Neural crest cell (in vitro differentiated cells): ENCODE data around the gene ELFN2. TPM values are rescaled to one million over a fixed set of nuclear protein-coding genes. Genes with fewer than 3 reads are reported as not detected.

ENCODE experiments used
- DNase-seq: peaks from one replicate; pipeline ENCODE4 v3.0.0; 2021; ENCODE audit warnings: low read depth, mixed read lengths, low spot score
- H3K27ac Mint-ChIP-seq: one replicate; pipeline ENCODE4 v1.8.0; 2021; ENCODE audit warnings: mild to moderate bottlenecking, mixed read lengths; ENCODE audit not compliant: unreplicated experiment
- H3K27me3 Mint-ChIP-seq: 2 replicates; pipeline ENCODE4 v1.8.0; 2021; ENCODE audit warnings: low read depth, mild to moderate bottlenecking, mixed read lengths
- H3K36me3 Mint-ChIP-seq: 2 replicates; pipeline ENCODE4 v1.8.0; 2021; ENCODE audit warnings: low read depth, mild to moderate bottlenecking, mixed read lengths
- H3K4me1 Mint-ChIP-seq: 2 replicates; pipeline ENCODE4 v1.8.0; 2021; ENCODE audit warnings: mixed read lengths
- H3K4me3 Mint-ChIP-seq: one replicate; pipeline ENCODE4 v1.8.0; 2021; ENCODE audit warnings: mild to moderate bottlenecking, mixed read lengths
- H3K9me3 Mint-ChIP-seq: 2 replicates; pipeline ENCODE4 v1.8.0; 2021; ENCODE audit warnings: mixed read lengths
- CTCF ChIP-seq: fragments of 200-600 bp; sonication (generic); conservative IDR thresholded peaks from 2 replicates; pipeline ENCODE4 v1.5.0; 2021; ENCODE audit warnings: antibody characterized with exemption, mild to moderate bottlenecking
- total RNA-seq: library from RNA; stranded (reverse); gene quantifications from 2 replicates; pipeline ENCODE4 v1.2.1, GENCODE V29; 2021

Gene ELFN2
- total RNA-seq, 1 donor from 2014 or later = 0.09 TPM

GRCh38 chr22:37324340-37325038 lies 102.8 kb downstream of the ELFN2 start:
- Mint-ChIP-seq H3K36me3 (no peaks in the 10 kb centered on the region), H3K4me1 (peaks cover 4% of the 10 kb centered on the region), H3K27ac (no peak overlapping the region), H3K9me3 (no peaks in the 10 kb centered on the region), H3K27me3 (peaks cover 89% of the 10 kb centered on the region), H3K4me3 (no peak overlapping the region)
- TF ChIP-seq CTCF = no peak
- no peak for DNase-seq

DNA sequence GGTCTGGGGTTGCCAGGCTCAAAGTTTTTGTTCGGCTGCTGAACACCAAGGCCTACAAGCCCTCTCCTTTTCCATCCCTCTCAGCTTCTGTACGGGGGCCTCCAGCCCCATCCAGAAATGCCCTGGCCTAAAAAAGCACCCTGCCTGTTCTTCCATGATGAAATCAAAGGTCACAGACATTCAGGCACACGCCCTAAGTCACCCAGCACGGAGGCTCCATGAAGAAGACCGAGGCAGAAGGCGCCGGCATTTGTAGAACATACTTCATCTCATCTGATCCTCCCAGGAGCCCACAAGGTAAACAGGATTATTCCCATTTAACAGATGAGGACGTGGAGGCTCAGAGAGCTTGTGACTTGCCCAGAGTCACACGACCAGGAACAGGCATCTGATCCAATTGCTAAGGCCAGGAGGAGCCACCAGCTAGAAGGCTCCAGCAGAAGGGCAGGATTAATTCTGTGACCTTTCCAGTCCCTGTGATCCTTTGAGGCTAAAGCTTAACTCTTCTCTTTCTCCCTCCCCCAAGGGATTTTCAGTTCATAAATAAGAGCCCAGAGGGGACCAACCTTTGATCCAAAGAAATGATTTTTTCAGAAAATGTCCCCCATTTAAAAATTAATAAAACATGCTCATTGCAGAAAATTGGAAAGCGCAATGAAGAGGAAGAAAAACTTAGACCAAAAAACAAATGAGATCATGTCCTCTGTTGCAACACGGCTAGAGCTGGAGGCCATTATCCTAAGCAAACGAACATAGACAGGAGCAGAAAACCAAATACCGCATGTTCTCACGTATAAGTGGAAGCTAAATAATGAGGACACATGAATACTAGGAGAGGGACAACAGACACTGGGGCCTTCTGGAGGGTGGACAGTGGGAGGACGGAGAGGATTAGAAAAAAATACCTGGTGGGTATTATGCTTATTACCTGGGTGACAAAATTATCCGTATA lies 106.3 kb downstream of the ELFN2 start:
- Mint-ChIP-seq H3K27ac (no peak overlapping the region), H3K36me3 (no peaks in the 10 kb centered on the region), H3K27me3 (peaks cover 72% of the 10 kb centered on the region), H3K9me3 (no peaks in the 10 kb centered on the region), H3K4me1 (no peaks in the 10 kb centered on the region), H3K4me3 (no peak overlapping the region)
- TF ChIP-seq CTCF = no peak
- DNase-seq = no peak

DNA sequence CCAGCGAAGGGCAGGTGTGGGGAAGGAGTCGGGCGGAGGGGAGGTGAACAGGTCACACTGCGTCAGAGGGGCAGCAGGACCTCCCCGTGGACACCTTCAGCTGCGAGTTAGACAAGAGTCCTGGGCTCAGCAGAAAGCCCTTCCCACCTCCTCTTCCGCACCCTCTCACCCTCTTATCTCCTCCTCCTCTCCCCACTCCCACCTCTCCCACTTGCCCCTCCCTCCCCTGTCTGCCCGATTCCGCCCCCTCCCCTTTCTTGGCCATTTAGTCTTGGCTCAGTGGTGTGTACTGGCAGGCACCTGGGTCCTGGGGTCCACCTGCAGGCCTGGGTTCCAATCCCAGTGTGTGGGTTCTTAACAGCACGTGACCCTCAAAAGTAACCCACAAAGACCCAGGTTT lies 107.8 kb downstream of the ELFN2 start:
- Mint-ChIP-seq H3K27ac (no peak overlapping the region), H3K9me3 (no peaks in the 10 kb centered on the region), H3K36me3 (no peaks in the 10 kb centered on the region), H3K4me1 (no peaks in the 10 kb centered on the region), H3K4me3 (no peak overlapping the region), H3K27me3 (peaks cover 59% of the 10 kb centered on the region)
- no peak for DNase-seq
- no peak for TF ChIP-seq CTCF

DNA sequence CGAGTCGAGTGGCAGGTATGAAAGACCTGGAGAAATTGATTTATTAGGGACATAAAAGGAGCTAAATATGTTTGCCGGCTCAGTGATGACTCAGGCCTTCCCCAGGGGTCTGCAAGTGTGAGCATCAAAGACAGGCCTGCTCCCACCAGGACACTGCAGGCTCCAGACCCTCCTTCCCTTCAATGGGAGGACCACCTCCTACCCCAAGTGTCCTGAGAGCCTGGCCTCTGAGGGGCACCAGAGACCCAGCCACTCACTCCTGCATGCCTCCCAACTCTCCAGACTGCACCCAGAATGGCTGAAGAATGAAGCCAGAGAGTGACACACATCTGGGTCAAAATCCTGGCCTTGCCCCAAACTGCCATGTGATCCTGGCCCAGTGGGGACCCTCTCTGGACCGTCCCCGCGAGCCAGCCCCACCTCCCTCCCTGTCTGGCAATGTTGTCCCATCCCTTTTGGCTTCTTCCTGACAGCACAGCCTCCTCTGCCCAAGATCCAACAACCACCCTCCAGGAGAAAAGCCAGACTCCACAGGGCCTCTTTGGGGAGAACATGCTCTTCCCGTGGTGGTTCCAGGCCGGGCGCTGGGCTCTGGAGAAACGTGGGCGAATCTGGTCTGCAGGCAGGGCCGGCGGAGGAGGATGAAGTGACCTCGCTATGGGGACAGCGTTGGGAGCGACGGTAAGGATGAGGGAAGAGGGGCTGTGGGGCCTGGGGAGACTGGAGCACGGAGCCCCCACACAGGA lies 108.7 kb downstream of the ELFN2 start:
- Mint-ChIP-seq H3K4me1 (no peaks in the 10 kb centered on the region), H3K27me3 (peaks cover 52% of the 10 kb centered on the region), H3K27ac (no peak overlapping the region), H3K36me3 (no peaks in the 10 kb centered on the region), H3K4me3 (no peak overlapping the region), H3K9me3 (no peaks in the 10 kb centered on the region)
- no peak for TF ChIP-seq CTCF
- DNase-seq = no peak

Other genes starting within 250 kb of the ELFN2 start
- 13.6 TPM in 2 replicates for gene C1QTNF6, start 239.2 kb downstream of the ELFN2 start, total RNA-seq
- 0.09 TPM in 2 replicates for gene SSTR3, start 215.0 kb downstream of the ELFN2 start, total RNA-seq
- 0.21 TPM in 1 of 2 replicates, not detected in the other for gene RAC2, start 183.2 kb downstream of the ELFN2 start, total RNA-seq
- not detected in 2 replicates for gene CYTH4, start 145.0 kb downstream of the ELFN2 start, total RNA-seq
- gene MFNG, start 58.9 kb upstream of the ELFN2 start, total RNA-seq = 3.2 and 4.7 TPM in 2 replicates
- 7.0 and 7.3 TPM in 2 replicates for gene CARD10, start 91.9 kb upstream of the ELFN2 start, total RNA-seq
- 22.6 and 26.1 TPM in 2 replicates for gene CDC42EP1, start 133.0 kb upstream of the ELFN2 start, total RNA-seq
- not detected in 2 replicates for gene LGALS2, start 152.6 kb upstream of the ELFN2 start, total RNA-seq
- gene GGA1, start 181.4 kb upstream of the ELFN2 start, total RNA-seq = 85.1 and 88.6 TPM in 2 replicates
- gene SH3BP1, start 212.2 kb upstream of the ELFN2 start, total RNA-seq = 36.4 and 36.6 TPM in 2 replicates
- gene PDXP, start 231.2 kb upstream of the ELFN2 start, total RNA-seq = 51.5 and 55.3 TPM in 2 replicates
- 16.1 and 21.0 TPM in 2 replicates for gene LGALS1, start 248.2 kb upstream of the ELFN2 start, total RNA-seq